ENCODE measurements around the gene C11orf68. TPM values are rescaled to one million over a fixed set of nuclear protein-coding genes. Genes with fewer than 3 reads are reported as not detected.

The C11orf68 gene
- total and polyA plus RNA-seq, 9 of the 15 experiments (the other 6 are each of a cell fraction or from before 2014, with no cell fraction given): 3.6 to 35.9 (median 12.8) TPM

GRCh38 chr11:65890324-65891218, 28.3 kb downstream of the C11orf68 start, which contains the start of gene CCDC85B (continued):
- TF ChIP-seq, protein P1, sequence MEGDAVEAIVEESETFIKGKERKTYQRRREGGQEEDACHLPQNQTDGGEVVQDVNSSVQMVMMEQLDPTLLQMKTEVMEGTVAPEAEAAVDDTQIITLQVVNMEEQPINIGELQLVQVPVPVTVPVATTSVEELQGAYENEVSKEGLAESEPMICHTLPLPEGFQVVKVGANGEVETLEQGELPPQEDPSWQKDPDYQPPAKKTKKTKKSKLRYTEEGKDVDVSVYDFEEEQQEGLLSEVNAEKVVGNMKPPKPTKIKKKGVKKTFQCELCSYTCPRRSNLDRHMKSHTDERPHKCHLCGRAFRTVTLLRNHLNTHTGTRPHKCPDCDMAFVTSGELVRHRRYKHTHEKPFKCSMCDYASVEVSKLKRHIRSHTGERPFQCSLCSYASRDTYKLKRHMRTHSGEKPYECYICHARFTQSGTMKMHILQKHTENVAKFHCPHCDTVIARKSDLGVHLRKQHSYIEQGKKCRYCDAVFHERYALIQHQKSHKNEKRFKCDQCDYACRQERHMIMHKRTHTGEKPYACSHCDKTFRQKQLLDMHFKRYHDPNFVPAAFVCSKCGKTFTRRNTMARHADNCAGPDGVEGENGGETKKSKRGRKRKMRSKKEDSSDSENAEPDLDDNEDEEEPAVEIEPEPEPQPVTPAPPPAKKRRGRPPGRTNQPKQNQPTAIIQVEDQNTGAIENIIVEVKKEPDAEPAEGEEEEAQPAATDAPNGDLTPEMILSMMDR (IDR thresholded peaks at IDR 0.05 in 2 of 3, conservative IDR thresholded peaks at IDR 0.05 in 1 of 3; ENCODE audit: insufficient read depth in 2 of 3, low read depth in 1 of 3, low read length in 3 of 3): peak in 1 of 3 experiments; percentile 13; a peak in 1 of 6 replicates
- TF ChIP-seq, protein P2, sequence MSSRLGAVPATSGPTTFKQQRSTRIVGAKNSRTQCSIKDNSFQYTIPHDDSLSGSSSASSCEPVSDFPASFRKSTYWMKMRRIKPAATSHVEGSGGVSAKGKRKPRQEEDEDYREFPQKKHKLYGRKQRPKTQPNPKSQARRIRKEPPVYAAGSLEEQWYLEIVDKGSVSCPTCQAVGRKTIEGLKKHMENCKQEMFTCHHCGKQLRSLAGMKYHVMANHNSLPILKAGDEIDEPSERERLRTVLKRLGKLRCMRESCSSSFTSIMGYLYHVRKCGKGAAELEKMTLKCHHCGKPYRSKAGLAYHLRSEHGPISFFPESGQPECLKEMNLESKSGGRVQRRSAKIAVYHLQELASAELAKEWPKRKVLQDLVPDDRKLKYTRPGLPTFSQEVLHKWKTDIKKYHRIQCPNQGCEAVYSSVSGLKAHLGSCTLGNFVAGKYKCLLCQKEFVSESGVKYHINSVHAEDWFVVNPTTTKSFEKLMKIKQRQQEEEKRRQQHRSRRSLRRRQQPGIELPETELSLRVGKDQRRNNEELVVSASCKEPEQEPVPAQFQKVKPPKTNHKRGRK (tag; IDR thresholded peaks at IDR 0.05): no peak
- no peak for TF ChIP-seq ZNF507 (tag; conservative IDR thresholded peaks at IDR 0.05)
- TF ChIP-seq HDAC1 (IDR thresholded peaks at IDR 0.05): peak in 1 of 2 experiments; percentile 38; a peak in 1 of 4 replicates
- no peak for TF ChIP-seq ZNF197 (CRISPR knock-in tag; IDR thresholded peaks at IDR 0.05; ENCODE audit: low read depth)
- no peak for TF ChIP-seq DLX4 (CRISPR knock-in tag; IDR thresholded peaks at IDR 0.05)
- TF ChIP-seq, protein P3, sequence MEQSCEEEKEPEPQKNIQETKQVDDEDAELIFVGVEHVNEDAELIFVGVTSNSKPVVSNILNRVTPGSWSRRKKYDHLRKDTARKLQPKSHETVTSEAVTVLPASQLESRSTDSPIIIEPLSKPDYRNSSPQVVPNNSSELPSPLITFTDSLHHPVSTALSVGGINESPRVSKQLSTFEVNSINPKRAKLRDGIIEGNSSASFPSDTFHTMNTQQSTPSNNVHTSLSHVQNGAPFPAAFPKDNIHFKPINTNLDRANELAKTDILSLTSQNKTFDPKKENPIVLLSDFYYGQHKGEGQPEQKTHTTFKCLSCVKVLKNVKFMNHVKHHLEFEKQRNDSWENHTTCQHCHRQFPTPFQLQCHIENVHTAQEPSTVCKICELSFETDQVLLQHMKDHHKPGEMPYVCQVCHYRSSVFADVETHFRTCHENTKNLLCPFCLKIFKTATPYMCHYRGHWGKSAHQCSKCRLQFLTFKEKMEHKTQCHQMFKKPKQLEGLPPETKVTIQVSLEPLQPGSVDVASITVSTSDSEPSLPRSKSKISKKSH (CRISPR knock-in tag; IDR thresholded peaks at IDR 0.05): no peak
- TF ChIP-seq NBN (IDR thresholded peaks at IDR 0.05; ENCODE audit: low read depth): no peak
- TF ChIP-seq, protein P4, sequence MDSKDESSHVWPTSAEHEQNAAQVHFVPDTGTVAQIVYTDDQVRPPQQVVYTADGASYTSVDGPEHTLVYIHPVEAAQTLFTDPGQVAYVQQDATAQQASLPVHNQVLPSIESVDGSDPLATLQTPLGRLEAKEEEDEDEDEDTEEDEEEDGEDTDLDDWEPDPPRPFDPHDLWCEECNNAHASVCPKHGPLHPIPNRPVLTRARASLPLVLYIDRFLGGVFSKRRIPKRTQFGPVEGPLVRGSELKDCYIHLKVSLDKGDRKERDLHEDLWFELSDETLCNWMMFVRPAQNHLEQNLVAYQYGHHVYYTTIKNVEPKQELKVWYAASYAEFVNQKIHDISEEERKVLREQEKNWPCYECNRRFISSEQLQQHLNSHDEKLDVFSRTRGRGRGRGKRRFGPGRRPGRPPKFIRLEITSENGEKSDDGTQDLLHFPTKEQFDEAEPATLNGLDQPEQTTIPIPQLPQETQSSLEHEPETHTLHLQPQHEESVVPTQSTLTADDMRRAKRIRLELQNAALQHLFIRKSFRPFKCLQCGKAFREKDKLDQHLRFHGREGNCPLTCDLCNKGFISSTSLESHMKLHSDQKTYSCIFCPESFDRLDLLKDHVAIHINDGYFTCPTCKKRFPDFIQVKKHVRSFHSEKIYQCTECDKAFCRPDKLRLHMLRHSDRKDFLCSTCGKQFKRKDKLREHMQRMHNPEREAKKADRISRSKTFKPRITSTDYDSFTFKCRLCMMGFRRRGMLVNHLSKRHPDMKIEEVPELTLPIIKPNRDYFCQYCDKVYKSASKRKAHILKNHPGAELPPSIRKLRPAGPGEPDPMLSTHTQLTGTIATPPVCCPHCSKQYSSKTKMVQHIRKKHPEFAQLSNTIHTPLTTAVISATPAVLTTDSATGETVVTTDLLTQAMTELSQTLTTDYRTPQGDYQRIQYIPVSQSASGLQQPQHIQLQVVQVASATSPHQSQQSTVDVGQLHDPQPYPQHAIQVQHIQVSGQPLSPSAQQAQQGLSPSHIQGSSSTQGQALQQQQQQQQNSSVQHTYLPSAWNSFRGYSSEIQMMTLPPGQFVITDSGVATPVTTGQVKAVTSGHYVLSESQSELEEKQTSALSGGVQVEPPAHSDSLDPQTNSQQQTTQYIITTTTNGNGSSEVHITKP (IDR thresholded peaks at IDR 0.05; ENCODE audit: partially characterized antibody): peak; percentile 35
- TF ChIP-seq, protein P5, sequence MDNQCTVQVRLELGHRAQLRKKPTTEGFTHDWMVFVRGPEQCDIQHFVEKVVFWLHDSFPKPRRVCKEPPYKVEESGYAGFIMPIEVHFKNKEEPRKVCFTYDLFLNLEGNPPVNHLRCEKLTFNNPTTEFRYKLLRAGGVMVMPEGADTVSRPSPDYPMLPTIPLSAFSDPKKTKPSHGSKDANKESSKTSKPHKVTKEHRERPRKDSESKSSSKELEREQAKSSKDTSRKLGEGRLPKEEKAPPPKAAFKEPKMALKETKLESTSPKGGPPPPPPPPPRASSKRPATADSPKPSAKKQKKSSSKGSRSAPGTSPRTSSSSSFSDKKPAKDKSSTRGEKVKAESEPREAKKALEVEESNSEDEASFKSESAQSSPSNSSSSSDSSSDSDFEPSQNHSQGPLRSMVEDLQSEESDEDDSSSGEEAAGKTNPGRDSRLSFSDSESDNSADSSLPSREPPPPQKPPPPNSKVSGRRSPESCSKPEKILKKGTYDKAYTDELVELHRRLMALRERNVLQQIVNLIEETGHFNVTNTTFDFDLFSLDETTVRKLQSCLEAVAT (IDR thresholded peaks at IDR 0.05): no peak
- peak; percentile 19 for TF ChIP-seq HNRNPK (IDR thresholded peaks at IDR 0.05; ENCODE audit: low read depth, low read length, poor library complexity, severe bottlenecking)
- TF ChIP-seq ZNF431 (CRISPR knock-in tag; IDR thresholded peaks at IDR 0.05): no peak
- peak; percentile 57; the same call in 1 of the 2 replicates for TF ChIP-seq EP400 (IDR thresholded peaks at IDR 0.05)
- no peak for TF ChIP-seq KDM4B (IDR thresholded peaks at IDR 0.05; ENCODE audit: borderline replicate concordance in 2 of 2, low read depth in 1 of 2)
